ENCODE data around the gene PRADC1. TPM values are rescaled to one million over a fixed set of nuclear protein-coding genes. Genes with fewer than 3 reads are reported as not detected.

Gene PRADC1
- 10 to 100 TPM in 5 of 6 donors, 1 to 10 TPM in 1; 6.7 to 21.6 (median 16.3) TPM for total RNA-seq

DNA sequence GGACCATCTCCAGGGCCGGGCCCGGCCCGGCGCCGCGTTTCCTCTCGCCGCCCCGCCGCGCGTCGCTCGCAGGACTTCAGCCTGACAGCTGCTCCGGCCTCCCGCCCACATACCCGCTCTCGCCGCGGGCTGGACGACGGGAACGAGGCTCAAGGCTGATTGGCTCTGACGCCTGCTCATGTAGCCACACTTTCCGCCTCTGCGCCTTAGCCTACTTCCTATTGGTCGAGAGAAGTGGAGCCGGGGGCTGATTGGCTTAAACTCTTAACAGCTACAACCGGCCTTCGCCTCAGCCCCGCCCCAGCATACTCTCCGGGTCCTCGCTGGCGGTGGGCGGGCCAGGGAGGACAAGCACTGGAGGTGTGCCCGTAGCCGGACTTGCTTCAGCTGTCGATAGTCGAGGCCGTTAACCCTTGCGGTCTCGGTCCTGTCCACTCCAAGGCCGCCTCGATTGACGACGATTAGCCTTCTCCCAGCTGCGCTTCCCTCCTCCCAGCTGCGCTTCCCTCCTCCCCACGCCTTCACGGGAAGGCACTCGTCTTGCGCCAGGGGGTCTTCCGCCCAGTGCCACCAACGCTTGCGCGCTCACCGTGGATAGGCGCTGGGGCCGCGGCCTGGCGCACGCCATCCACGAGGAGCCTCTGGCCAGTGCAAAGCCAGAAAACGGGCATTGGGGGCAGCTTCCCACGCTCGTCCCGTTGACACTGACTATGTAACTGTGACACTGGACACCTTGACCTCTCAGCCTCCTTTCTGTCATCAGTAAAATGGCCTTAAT, at the start of gene PRADC1:
PRADC1 (minus strand) TSS at position 86 of the 778 bp plus-strand sequence; CDS start at position 7, 79 bp downstream.
- H3K27ac ChIP-seq: peak within 1 kb of the TSS; percentile 84 to 96 (median 92)
- H3K4me1 ChIP-seq: peaks cover 27 to 40% (median 35%) of the 10 kb centered on the region in 4 donors
- DNase-seq: peak; percentile 98 to 100
- peak within 1 kb of the TSS; percentile 93 to 95 (median 95) for H3K4me3 ChIP-seq
- H3K27me3 ChIP-seq: no peaks in the 10 kb centered on the region
- 0% methylated on average over 19 to 29 of the region's 67 CpGs for WGBS, 2 donors
- peaks cover 0 to 13% (median 3%) of the 10 kb centered on the region in 4 donors for H3K36me3 ChIP-seq
- H3K9me3 ChIP-seq: no peaks in the 10 kb centered on the region
- TF ChIP-seq POLR2A (IDR thresholded peaks at IDR 0.05): peak in 3 of 4 donors; percentile 19 to 66 (median 41)
- no peak for TF ChIP-seq EP300 (IDR thresholded peaks at IDR 0.05)
- TF ChIP-seq, protein P1, sequence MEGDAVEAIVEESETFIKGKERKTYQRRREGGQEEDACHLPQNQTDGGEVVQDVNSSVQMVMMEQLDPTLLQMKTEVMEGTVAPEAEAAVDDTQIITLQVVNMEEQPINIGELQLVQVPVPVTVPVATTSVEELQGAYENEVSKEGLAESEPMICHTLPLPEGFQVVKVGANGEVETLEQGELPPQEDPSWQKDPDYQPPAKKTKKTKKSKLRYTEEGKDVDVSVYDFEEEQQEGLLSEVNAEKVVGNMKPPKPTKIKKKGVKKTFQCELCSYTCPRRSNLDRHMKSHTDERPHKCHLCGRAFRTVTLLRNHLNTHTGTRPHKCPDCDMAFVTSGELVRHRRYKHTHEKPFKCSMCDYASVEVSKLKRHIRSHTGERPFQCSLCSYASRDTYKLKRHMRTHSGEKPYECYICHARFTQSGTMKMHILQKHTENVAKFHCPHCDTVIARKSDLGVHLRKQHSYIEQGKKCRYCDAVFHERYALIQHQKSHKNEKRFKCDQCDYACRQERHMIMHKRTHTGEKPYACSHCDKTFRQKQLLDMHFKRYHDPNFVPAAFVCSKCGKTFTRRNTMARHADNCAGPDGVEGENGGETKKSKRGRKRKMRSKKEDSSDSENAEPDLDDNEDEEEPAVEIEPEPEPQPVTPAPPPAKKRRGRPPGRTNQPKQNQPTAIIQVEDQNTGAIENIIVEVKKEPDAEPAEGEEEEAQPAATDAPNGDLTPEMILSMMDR (IDR thresholded peaks at IDR 0.05): peak in 2 of 6 experiments; percentile 10 to 17
- TF ChIP-seq POLR2AphosphoS5 (IDR thresholded peaks at IDR 0.05): peak; percentile 44 to 63
- peak; percentile 96 to 98 for ATAC-seq (ENCODE audit: low FRiP score in 2 of 2)

DNA sequence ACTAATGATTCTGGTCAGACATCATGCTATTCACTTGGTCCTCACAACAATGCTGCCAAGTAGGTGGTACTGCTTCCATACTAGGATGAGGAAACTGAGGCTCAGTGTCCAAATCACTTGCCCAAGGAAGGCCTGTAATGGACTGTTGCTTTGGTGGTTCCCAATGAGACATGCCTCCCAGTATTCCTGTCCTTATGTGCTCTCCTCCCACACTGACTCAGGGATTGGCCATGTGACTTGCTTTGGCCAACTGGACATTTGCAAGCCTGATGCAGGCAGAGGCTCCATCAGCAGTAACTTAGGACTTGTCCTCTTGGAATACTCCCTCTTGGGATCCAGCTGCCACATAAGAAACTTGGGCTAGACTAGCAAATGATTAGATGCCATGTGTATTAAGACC, 48.2 kb upstream of the PRADC1 start:
- no peak overlapping the region for H3K4me3 ChIP-seq
- H3K9me3 ChIP-seq: no peaks in the 10 kb centered on the region
- no peak overlapping the region for H3K27ac ChIP-seq
- TF ChIP-seq EP300 (IDR thresholded peaks at IDR 0.05) (no peak), POLR2AphosphoS5 (IDR thresholded peaks at IDR 0.05) (no peak), POLR2A (IDR thresholded peaks at IDR 0.05) (no peak)
- TF ChIP-seq, protein P1 (IDR thresholded peaks at IDR 0.05): no peak
- no peaks in the 10 kb centered on the region for H3K36me3 ChIP-seq
- H3K4me1 ChIP-seq: peaks cover 11 to 21% (median 19%) of the 10 kb centered on the region in 4 donors
- ATAC-seq (ENCODE audit: low FRiP score in 2 of 2) (no peak), DNase-seq (no peak)
- H3K27me3 ChIP-seq: peaks cover 0 to 6% (median 1%) of the 10 kb centered on the region in 4 donors

DNA sequence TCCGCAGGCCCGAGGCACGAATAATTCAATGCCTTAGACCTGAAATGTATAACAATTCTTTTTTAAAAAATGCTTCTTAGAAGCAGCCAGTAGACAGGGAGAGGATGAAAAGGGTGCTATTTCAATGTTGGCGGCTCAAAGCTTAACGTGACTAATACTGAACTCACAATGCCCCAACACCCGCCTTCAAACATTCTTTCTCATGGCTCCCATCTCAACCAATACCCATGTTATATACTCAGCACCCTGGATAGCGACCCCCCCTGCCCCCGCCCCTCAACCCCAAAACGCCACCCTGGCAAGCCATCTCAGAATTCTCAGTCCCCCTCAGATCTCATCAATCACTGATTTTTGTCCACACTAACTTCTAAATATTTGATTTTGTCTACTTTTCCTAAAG, 46.8 kb upstream of the PRADC1 start:
- no peak for ATAC-seq (ENCODE audit: low FRiP score in 2 of 2)
- WGBS, 2 donors: 71 to 83% methylated on average over 9 of the region's 9 CpGs

DNA sequence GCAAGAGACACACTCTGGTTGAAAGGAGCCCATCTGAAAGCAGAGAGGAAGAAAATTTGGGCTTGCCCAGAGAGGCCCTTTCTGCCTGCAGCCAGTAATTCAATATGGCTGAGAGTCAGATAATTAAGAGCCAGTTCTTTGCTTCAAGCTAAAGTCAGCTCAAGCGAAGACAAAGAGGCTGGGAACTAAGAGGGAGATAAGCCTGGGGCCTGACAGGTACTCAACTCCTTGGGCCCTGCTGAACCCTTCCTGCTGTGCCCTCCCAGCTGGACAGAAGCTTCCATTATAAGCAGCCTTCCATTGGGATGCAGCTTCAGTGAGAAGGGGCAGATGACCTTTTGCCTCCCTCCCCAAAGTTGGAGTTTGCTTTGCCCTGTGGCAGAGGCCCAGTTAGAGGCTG, 39.2 kb upstream of the PRADC1 start:
- no peak for DNase-seq
- 67 to 93% methylated on average over 1 of the region's 1 CpG for WGBS, 2 donors
- Histone ChIP-seq H3K27me3 (peaks cover 0 to 18% (median 1%) of the 10 kb centered on the region in 4 donors), H3K4me3 (no peak overlapping the region), H3K27ac (no peak overlapping the region), H3K36me3 (no peaks in the 10 kb centered on the region), H3K9me3 (no peaks in the 10 kb centered on the region), H3K4me1 (peaks cover 5 to 13% (median 6%) of the 10 kb centered on the region in 4 donors)
- TF ChIP-seq POLR2AphosphoS5 (IDR thresholded peaks at IDR 0.05) (no peak), EP300 (IDR thresholded peaks at IDR 0.05) (no peak), POLR2A (IDR thresholded peaks at IDR 0.05) (no peak)
- TF ChIP-seq, protein P1 (IDR thresholded peaks at IDR 0.05): no peak
- no peak for ATAC-seq (ENCODE audit: low FRiP score in 2 of 2)

More for the DNA sequence above, 46.8 kb upstream of the PRADC1 start:
- DNase-seq: no peak
- Histone ChIP-seq H3K27me3 (peaks cover 0 to 6% (median 1%) of the 10 kb centered on the region in 4 donors), H3K4me3 (no peak overlapping the region), H3K4me1 (peaks cover 9 to 16% (median 15%) of the 10 kb centered on the region in 4 donors), H3K9me3 (no peaks in the 10 kb centered on the region), H3K36me3 (no peaks in the 10 kb centered on the region), H3K27ac (no peak overlapping the region)
- no peak for TF ChIP-seq POLR2AphosphoS5 (IDR thresholded peaks at IDR 0.05)
- no peak for TF ChIP-seq POLR2A (IDR thresholded peaks at IDR 0.05)
- no peak for TF ChIP-seq EP300 (IDR thresholded peaks at IDR 0.05)
- TF ChIP-seq, protein P1 (IDR thresholded peaks at IDR 0.05): no peak
